NCI-H524 treated with DMSO at 0.1 percent for 48 hours (cell line): Measurements from ENCODE around the gene EEF1E1.
"Not testable (repeated sequence)": the region's sequence is repeated elsewhere in the genome, so short reads cannot be mapped to it uniquely, and the experiment has no call there.

Experiments
- DNase-seq: peaks from one replicate; lab custom pipeline; 2025; lab: John Stamatoyannopoulos, UW

EEF1E1 gene

DNA sequence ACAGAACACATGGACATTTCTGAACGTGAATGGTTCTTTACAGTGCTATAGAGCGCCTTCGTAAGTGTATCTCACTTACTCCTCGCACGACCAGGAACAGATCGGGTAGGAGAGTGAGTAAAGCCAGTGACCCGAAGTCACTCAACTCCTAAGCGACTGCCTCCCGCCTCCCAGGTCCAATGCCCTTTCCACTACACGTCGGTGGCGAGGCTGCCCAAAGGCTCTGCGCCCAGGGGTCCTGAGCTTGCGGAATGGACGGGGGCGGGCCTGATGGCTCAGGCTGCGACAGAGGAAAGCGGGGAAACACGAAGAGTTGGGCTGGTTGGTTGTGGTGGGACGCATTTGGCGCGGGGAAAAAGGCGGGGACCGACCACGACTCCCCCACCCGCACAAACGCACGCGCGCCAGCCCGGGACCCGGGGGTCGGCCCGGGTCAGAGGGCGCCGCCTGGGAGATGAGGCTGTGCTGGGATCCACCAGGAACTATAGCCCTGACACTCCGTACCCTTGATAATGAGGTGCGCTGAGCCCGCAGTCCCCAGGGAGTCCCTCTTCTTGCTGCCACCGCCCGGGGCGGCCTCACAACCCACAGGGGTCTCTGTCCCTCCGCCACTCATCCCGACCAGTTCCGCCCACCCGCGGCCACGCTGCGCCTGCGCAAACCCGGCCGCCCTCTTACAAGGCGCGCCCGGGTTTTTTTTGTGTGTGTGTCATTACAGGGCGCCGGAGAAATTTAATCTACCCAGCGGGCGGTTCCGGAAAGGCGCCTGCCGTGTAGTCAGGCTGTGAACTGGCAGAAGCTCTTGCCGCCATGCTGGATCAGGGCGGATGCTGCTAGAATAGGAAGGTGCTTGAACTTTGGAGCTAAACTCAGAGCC is 38.3 kb downstream of the EEF1E1 start, which contains the start of gene BLOC1S5:
Gene BLOC1S5, minus strand, starts transcription at position 629 of the 877 bp plus-strand sequence. Its CDS starts 13 bp downstream, at position 616.
- peak; percentile 91 for DNase-seq

DNA sequence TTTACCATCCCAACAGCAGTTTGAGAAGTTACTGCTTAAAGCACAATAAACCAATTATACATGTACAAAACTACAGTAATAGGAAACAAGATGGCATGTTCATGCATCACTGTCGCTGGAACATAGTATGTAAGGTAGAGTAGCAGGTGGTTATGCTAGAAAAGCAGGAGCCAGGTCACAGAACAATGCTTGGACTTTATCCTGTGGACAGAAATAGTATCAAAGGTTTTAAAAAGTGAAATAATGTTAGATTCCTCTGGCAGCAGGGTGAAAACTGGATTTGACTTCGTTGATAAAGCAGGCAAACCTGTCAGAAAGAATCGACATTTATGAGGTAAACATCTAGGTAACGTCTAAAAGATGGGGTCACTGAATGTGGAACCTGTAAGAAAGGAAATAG is 40.6 kb downstream of the EEF1E1 start:
- no peak for DNase-seq

DNA sequence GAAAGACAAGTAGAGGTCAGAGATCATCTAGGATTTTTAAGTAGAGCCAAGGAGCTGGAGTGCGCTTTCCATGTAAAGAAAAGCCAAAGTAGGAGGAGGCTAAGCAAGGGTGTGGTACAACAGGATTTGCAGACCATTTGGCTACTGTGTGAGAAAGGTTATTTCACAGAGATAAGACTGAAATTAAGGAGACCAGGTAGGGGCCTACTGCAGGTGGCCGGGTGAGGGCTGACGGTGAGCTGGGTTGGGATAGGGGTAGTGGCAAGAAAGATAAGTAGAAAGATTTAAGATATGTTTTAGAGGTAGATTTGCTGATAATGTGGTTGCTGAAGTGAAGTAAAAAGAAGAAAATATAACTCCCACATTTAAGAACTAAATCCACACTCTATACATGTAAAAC is 42.0 kb downstream of the EEF1E1 start:
- DNase-seq, result no peak

DNA sequence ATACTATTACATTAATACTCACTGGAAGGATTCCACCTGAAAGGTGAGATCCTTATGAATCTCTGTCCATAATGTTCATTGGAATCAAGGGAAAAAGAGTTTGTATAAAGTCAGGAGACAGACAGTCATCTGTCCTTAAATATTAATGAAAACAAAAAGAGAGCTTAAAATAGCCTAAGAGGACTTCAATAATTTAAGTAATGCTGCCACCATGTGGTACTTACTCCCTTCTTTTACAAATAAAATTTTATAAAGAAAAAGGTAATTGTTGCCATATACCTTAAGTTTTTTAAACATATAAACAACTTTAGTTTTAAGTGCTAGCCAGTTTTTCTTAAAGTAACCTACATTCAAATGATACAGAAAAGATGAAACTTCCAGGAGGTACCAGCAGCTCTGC is 43.2 kb downstream of the EEF1E1 start:
- no peak for DNase-seq

DNA sequence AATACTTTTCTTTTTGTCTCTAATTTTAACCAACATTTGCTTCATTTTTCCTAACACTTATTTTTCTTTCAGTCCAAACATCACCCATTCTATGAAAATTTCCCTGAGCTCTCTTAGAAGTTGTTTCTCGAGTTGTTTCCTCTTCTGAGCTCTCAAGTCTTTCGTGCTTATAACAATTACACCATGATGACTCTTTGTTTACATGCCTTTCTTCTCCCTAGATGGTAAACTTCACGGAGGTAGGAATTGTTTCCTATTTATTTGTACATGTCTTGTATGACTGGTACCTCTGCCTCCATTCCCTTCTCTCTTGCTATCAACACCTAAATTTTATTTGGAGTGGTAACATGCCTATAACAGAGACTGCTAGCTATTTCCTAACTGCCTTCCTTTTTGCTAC is 44.6 kb downstream of the EEF1E1 start:
- no peak for DNase-seq

DNA sequence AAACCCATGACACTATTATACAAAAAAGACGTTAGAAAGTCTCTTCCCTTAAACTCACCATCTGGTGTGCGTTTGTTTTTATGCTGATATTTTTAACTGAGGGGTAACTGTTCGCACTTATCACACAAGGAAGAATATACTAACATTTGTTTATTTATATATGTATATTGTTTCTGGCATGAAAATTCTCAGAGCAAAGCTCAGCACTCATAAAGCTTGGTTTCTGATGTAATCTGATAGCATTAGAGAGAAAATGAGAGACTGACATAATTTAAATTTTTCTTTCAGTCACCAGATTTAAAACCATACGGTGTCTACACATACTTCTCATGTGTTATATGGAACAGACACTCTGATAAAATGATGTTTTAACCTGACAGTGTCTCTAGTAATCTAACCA is 45.1 kb downstream of the EEF1E1 start:
- no peak for DNase-seq

DNA sequence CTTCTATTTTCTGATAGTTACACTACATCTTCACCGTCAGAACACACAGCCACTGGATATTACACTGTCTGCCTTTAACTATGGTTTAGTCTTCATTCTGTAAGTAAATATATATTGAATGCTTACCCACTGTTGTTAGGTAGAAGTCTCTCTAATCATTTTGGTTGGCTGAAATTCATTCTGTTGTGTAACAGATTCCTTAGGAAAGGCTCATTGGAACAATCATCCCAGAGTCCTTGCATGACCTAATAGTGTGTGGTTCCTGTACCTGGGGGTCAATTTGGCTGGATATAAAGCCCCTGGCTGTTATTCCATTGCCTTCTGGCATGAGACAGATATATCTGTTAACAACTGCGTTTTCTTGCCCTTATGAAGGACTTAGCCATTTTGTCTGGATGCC is 48.1 kb downstream of the EEF1E1 start:
- DNase-seq, result no peak

DNA sequence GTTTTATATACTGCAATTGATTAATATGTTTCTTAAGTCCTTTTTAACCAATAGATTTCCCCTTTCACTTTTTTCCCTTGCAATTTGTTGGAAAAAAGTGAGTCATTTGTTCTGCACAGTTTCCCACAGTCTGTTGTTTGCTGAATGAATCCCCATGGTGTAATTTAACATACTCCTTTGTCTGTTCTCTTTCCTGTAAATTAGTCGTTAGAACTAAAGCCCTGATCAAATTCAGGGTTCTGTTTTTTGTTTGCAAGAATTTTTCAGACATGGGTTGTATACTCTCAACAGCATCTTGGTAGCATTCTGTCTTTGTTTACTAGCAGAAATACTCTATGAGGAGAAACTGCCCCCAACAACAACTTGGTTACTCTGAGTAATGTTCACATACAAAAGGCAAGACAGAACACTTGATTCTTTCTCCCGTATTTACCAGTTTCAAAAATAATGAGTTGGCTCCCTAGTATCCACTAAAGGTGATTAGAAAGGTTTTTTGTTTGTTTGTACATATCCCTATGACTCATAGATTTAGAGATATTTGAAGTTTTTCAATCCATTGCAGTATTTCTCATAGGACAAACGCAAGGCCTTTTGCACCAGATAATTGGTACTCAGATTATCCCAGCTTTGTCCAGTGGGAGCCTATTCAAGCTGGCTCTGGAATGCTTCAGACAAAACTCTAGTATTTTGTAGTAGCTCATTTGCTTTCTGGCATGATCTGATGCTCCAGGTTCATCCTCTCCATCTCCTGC is 54.6 kb downstream of the EEF1E1 start:
- DNase-seq, result no peak

DNA sequence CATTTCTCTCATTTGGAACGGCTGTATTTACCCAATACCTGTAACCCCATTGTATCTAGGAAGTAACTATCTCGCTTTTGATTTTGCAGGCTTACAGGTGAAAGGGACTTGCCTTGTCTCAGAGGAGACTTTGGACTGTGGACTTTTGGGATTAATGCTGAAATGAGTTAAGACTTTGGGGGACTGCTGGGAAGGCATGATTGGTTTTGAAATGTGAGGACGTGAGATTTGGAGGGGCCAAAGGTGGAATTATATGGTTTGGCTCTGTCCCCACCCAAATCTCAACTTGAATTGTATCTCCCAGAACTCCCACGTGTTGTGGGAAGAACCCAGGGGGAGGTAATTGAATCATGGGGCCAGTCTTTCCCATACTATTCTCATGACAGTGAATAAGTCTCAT is 56.6 kb downstream of the EEF1E1 start:
- not testable (repeated sequence) for DNase-seq

DNA sequence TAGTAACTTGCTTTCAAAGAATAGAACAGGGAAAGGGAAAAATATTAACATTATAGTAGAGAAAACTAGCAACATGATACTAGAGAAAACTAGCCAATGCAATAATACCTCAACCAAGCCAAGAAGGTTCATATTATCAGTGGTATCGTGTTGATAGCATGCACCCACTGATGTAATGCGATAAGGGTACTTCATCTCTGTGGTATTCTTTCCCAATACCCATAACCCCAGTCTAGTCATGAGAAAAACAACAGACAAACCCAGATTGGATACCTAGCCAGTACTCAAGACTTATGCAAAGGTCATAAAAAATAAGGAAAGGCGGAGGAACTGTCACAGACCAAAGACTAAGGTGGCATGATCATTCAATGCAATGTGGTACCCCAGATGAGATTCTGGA is 59.1 kb downstream of the EEF1E1 start:
- DNase-seq, result no peak

DNA sequence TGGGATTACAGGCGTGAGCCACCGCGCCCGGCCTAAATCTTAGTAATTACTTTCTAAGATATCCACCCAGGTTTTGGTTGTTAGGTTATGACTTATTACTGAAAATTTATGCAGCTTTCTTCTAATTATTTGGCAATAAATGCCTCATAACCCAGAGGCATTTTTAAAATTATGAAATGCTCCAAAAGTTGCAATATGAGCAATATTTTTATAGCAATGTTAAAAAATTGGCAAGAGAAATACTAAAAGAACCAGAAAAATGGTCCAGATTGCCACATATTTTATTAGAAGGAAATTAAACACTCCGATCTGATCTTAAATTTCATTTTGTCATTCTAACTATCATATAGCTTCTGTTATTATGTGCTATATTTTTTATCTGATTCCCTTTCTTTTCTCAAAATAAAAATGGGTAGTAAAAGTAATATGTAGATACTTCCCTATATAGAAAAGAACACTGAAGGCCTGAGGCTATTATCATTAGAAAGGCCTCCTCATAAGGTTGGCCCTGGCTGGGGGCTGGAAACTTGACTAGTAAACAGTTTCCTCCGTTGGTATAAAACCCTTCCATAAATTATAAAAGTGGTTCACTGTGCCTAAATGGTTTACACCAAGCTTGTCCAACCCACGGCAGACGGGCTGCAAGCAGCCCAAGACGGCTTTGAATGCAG is 60.3 kb downstream of the EEF1E1 start:
- DNase-seq, result no peak

DNA sequence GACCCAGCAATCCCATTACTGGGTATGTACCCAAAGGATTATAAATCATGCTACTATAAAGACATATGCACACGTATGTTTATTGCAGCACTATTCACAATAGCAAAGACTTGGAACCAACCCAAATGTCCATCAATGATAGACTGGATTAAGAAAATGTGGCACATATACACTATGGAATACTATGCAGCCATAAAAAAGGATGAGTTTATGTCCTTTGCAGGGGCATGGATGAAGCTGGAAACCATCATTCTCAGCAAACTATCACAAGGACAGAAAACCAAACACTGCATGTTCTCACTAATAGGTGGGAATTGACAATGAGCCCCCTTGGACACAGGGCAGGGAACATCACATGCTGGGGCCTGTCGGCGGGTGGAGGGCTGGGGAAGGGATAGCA is 68.2 kb downstream of the EEF1E1 start:
- not testable (repeated sequence) for DNase-seq

DNA sequence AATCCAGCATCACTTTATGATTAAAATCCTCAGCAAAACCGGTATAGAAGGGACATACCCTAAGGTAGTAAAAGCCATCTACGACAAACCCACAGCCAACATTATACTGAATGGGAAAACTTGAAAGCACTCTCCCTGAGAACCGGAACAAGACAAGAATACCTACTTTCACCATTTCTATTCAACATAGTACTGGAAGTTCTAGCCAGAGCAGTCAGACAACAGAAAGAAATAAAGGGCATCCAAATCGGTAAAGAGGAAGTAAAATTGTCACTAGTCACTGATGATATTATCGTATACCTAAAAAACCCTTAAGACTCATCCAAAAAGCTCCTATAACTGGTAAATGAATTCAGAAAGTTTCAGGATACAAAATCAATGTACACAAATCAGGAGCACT is 71.4 kb downstream of the EEF1E1 start:
- DNase-seq, result no peak
